Measurements from ENCODE around the gene ARFGEF3. TPM values are rescaled to one million over a fixed set of nuclear protein-coding genes. Genes with fewer than 3 reads are reported as not detected.

ARFGEF3 gene
- total and polyA plus RNA-seq, 2 experiments from 2014 or later = 5.8 to 24.6 TPM

DNA sequence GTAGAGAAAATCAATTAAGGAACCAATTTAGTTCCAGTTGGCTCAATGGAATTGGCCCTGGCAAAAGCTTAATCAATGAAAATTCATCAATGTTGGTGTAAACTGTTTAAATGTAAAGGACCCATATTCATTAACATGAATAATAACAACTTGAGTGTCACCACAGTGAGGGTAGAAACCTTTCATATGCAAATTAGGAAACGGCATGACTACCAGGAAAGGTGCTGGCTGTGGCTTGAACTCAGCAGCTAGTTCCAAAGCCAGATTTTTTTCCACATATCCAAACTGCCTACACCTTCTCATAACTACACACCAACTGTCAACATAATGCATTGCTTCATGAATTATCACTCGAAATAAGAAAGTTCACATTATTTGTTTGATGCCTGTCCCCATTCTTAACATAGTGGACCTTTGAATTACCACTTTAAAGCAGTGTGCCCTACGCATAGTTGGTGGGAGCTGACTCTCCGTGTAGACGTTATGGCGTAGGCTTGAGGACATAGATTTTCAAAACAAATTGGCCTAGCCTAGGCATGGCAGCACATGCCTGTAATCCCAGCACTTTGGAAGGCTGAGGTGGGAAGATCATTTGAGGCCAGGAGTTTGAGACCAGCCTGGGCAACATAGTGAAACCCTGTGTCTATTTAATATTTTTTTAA is 36.8 kb downstream of the ARFGEF3 start (continued):
- TF ChIP-seq, protein P1, sequence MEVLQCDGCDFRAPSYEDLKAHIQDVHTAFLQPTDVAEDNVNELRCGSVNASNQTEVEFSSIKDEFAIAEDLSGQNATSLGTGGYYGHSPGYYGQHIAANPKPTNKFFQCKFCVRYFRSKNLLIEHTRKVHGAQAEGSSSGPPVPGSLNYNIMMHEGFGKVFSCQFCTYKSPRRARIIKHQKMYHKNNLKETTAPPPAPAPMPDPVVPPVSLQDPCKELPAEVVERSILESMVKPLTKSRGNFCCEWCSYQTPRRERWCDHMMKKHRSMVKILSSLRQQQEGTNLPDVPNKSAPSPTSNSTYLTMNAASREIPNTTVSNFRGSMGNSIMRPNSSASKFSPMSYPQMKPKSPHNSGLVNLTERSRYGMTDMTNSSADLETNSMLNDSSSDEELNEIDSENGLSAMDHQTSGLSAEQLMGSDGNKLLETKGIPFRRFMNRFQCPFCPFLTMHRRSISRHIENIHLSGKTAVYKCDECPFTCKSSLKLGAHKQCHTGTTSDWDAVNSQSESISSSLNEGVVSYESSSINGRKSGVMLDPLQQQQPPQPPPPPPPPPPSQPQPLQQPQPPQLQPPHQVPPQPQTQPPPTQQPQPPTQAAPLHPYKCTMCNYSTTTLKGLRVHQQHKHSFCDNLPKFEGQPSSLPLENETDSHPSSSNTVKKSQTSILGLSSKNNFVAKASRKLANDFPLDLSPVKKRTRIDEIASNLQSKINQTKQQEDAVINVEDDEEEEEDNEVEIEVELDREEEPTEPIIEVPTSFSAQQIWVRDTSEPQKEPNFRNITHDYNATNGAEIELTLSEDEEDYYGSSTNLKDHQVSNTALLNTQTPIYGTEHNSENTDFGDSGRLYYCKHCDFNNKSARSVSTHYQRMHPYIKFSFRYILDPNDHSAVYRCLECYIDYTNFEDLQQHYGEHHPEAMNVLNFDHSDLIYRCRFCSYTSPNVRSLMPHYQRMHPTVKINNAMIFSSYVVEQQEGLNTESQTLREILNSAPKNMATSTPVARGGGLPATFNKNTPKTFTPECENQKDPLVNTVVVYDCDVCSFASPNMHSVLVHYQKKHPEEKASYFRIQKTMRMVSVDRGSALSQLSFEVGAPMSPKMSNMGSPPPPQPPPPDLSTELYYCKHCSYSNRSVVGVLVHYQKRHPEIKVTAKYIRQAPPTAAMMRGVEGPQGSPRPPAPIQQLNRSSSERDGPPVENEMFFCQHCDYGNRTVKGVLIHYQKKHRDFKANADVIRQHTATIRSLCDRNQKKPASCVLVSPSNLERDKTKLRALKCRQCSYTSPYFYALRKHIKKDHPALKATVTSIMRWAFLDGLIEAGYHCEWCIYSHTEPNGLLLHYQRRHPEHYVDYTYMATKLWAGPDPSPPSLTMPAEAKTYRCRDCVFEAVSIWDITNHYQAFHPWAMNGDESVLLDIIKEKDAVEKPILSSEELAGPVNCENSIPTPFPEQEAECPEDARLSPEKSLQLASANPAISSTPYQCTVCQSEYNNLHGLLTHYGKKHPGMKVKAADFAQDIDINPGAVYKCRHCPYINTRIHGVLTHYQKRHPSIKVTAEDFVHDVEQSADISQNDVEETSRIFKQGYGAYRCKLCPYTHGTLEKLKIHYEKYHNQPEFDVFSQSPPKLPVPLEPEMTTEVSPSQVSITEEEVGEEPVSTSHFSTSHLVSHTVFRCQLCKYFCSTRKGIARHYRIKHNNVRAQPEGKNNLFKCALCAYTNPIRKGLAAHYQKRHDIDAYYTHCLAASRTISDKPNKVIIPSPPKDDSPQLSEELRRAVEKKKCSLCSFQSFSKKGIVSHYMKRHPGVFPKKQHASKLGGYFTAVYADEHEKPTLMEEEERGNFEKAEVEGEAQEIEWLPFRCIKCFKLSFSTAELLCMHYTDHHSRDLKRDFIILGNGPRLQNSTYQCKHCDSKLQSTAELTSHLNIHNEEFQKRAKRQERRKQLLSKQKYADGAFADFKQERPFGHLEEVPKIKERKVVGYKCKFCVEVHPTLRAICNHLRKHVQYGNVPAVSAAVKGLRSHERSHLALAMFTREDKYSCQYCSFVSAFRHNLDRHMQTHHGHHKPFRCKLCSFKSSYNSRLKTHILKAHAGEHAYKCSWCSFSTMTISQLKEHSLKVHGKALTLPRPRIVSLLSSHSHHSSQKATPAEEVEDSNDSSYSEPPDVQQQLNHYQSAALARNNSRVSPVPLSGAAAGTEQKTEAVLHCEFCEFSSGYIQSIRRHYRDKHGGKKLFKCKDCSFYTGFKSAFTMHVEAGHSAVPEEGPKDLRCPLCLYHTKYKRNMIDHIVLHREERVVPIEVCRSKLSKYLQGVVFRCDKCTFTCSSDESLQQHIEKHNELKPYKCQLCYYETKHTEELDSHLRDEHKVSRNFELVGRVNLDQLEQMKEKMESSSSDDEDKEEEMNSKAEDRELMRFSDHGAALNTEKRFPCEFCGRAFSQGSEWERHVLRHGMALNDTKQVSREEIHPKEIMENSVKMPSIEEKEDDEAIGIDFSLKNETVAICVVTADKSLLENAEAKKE (CRISPR knock-in tag; IDR thresholded peaks at IDR 0.05) = no peak
- TF ChIP-seq, protein P2, sequence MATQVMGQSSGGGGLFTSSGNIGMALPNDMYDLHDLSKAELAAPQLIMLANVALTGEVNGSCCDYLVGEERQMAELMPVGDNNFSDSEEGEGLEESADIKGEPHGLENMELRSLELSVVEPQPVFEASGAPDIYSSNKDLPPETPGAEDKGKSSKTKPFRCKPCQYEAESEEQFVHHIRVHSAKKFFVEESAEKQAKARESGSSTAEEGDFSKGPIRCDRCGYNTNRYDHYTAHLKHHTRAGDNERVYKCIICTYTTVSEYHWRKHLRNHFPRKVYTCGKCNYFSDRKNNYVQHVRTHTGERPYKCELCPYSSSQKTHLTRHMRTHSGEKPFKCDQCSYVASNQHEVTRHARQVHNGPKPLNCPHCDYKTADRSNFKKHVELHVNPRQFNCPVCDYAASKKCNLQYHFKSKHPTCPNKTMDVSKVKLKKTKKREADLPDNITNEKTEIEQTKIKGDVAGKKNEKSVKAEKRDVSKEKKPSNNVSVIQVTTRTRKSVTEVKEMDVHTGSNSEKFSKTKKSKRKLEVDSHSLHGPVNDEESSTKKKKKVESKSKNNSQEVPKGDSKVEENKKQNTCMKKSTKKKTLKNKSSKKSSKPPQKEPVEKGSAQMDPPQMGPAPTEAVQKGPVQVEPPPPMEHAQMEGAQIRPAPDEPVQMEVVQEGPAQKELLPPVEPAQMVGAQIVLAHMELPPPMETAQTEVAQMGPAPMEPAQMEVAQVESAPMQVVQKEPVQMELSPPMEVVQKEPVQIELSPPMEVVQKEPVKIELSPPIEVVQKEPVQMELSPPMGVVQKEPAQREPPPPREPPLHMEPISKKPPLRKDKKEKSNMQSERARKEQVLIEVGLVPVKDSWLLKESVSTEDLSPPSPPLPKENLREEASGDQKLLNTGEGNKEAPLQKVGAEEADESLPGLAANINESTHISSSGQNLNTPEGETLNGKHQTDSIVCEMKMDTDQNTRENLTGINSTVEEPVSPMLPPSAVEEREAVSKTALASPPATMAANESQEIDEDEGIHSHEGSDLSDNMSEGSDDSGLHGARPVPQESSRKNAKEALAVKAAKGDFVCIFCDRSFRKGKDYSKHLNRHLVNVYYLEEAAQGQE (IDR thresholded peaks at IDR 0.05; ENCODE audit: unreplicated experiment) = no peak

DNA sequence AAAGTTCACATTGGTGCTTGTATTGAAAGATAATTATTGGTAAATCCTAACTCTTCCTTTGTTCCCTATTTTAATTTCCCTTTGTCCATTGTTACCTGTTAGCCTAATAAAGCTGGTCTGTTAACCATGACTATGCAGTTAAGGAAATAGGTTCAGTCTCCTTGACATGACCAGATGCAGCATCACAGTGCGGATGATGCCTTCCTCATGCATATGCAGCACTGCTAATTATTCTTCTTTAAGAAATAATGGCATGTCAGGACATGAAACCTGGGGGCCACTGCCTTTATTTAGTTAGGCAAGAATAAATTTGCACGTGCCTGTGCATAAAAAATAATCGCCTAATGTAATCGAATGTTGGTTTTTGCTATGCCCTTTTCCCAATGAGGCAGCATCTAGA is 40.1 kb downstream of the ARFGEF3 start:
- H3K4me2 ChIP-seq = no peak overlapping the region
- DNase-seq (ENCODE audit: low spot score) (no peak), ATAC-seq (no peak)
- no peaks in the 10 kb centered on the region for H3F3A ChIP-seq (replicated peaks; ENCODE audit: low read depth)
- H3K27ac Mint-ChIP-seq = no peak overlapping the region
- H4K20me1 ChIP-seq (replicated peaks; ENCODE audit: insufficient read depth) = no peaks in the 10 kb centered on the region
- H3K36me3 ChIP-seq (ENCODE audit: insufficient read depth) = no peaks in the 10 kb centered on the region
- H3K4me1 ChIP-seq (ENCODE audit: insufficient read depth) = peaks cover 18% of the 10 kb centered on the region
- peaks cover 15% of the 10 kb centered on the region for H3K36me3 Mint-ChIP-seq (ENCODE audit: low read depth)
- 0 out of 2 replicates have a peak, but pooled peaks cover 4% of the 10 kb centered on the region for H3K79me2 ChIP-seq (replicated peaks; ENCODE audit: insufficient read depth)
- no peaks in the 10 kb centered on the region for H3K9me2 ChIP-seq (ENCODE audit: insufficient read depth)
- H3K9me3 Mint-ChIP-seq = peaks cover 13% of the 10 kb centered on the region; the same call in 2 of the 3 replicates
- no peak overlapping the region for H2AFZ ChIP-seq
- no peak overlapping the region for H3K27ac ChIP-seq (ENCODE audit: low read depth)
- peaks cover 27% of the 10 kb centered on the region; the same call in 2 of the 3 replicates for H3K4me1 Mint-ChIP-seq
- no peak overlapping the region for H3K4me3 Mint-ChIP-seq
- peaks cover 6% of the 10 kb centered on the region for H3K27me3 Mint-ChIP-seq (ENCODE audit: insufficient read depth, low read depth, poor library complexity)
- no peaks in the 10 kb centered on the region for H3K27me3 ChIP-seq (ENCODE audit: insufficient read depth)
- no peak overlapping the region for H3K4me3 ChIP-seq
- TF ChIP-seq EZH2 (IDR thresholded peaks at IDR 0.05; ENCODE audit: low read depth, unreplicated experiment) (no peak), EZH2phosphoT487 (IDR thresholded peaks at IDR 0.05; ENCODE audit: unreplicated experiment) (no peak), POLR2AphosphoS5 (IDR thresholded peaks at IDR 0.05; ENCODE audit: low read depth) (no peak)
- TF ChIP-seq, protein P2 (IDR thresholded peaks at IDR 0.05; ENCODE audit: unreplicated experiment) = no peak
- TF ChIP-seq, protein P3, sequence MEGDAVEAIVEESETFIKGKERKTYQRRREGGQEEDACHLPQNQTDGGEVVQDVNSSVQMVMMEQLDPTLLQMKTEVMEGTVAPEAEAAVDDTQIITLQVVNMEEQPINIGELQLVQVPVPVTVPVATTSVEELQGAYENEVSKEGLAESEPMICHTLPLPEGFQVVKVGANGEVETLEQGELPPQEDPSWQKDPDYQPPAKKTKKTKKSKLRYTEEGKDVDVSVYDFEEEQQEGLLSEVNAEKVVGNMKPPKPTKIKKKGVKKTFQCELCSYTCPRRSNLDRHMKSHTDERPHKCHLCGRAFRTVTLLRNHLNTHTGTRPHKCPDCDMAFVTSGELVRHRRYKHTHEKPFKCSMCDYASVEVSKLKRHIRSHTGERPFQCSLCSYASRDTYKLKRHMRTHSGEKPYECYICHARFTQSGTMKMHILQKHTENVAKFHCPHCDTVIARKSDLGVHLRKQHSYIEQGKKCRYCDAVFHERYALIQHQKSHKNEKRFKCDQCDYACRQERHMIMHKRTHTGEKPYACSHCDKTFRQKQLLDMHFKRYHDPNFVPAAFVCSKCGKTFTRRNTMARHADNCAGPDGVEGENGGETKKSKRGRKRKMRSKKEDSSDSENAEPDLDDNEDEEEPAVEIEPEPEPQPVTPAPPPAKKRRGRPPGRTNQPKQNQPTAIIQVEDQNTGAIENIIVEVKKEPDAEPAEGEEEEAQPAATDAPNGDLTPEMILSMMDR (conservative IDR thresholded peaks at IDR 0.05; ENCODE audit: low read depth in 2 of 2) = no peak
- TF ChIP-seq, protein P4, sequence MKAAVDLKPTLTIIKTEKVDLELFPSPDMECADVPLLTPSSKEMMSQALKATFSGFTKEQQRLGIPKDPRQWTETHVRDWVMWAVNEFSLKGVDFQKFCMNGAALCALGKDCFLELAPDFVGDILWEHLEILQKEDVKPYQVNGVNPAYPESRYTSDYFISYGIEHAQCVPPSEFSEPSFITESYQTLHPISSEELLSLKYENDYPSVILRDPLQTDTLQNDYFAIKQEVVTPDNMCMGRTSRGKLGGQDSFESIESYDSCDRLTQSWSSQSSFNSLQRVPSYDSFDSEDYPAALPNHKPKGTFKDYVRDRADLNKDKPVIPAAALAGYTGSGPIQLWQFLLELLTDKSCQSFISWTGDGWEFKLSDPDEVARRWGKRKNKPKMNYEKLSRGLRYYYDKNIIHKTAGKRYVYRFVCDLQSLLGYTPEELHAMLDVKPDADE (IDR thresholded peaks at IDR 0.05) = no peak
